OCI-LY7 (cell line): ENCODE data around the gene NR1H4.

Experiments
- EZH2phosphoT487 ChIP-seq: fragments of 200-600 bp; sonication (generic); IDR thresholded peaks from 2 replicates; pipeline ENCODE4 v1.6.1; 2018; ENCODE audit warnings: low read depth, borderline replicate concordance, mild to moderate bottlenecking, mixed run types, antibody characterized with exemption, low read length, moderate library complexity, mixed read lengths
- TF ChIP-seq, protein P1 (sequence below): fragments of 200-600 bp; sonication (generic); conservative IDR thresholded peaks from 2 replicates; pipeline ENCODE4 v1.5.1; 2014; ENCODE audit warnings: mild to moderate bottlenecking, antibody characterized with exemption, low read length, moderate library complexity, mixed read lengths

DNA sequence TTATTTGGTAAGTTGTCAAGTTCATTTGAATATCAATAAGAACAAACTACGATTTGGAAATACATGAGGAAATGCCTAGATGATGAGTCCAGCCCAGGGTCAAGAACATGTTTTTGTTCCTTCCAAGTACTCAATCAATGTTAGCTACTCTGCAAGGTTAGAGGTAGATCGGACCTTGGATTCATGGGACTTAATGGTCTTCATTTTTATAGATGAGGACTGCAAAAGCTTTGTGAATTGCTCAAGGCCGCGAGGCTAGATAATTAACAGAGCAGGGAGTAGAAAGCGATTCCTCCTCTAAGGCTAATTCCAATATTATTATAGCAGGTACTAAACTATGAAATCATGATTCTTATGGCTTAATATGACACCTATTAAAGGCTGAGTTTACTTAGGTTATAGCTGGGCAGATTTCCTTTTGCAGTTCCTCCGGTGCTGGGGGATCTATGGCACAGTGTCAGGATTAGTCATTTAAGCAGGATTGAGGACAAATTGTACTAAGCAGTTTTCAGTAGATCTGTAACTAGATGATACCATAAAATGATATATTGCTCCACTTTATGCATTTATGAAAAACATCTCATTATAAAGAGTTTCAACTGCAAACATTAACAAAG lies 19.8 kb downstream of the NR1H4 start:
- TF ChIP-seq, protein P1, sequence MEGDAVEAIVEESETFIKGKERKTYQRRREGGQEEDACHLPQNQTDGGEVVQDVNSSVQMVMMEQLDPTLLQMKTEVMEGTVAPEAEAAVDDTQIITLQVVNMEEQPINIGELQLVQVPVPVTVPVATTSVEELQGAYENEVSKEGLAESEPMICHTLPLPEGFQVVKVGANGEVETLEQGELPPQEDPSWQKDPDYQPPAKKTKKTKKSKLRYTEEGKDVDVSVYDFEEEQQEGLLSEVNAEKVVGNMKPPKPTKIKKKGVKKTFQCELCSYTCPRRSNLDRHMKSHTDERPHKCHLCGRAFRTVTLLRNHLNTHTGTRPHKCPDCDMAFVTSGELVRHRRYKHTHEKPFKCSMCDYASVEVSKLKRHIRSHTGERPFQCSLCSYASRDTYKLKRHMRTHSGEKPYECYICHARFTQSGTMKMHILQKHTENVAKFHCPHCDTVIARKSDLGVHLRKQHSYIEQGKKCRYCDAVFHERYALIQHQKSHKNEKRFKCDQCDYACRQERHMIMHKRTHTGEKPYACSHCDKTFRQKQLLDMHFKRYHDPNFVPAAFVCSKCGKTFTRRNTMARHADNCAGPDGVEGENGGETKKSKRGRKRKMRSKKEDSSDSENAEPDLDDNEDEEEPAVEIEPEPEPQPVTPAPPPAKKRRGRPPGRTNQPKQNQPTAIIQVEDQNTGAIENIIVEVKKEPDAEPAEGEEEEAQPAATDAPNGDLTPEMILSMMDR, result no peak
- no peak for TF ChIP-seq EZH2phosphoT487
